Kidney (tissue), 14 donors: ENCODE results near the gene UAP1L1. TPM values are rescaled to one million over a fixed set of nuclear protein-coding genes. Genes with fewer than 3 reads are reported as not detected.

ENCODE experiments used
- DNase-seq, 5 donors: peaks; one replicate each; pipeline ENCODE4 v3.0.0-alpha.2; 2013 to 2020
- FAIRE-seq: peaks from 2 replicates; lab custom pipeline; 2012; peaks lifted over from hg19 to GRCh38; lab: Jason Lieb, UNC
- H3K27ac ChIP-seq, 2 donors: one replicate each; pipeline ENCODE4 v1.7.0; 2013; ENCODE audit warnings: low read depth in 2 of 2, low read length in 2 of 2, inconsistent platforms in 1 of 2
- H3K27me3 ChIP-seq: one replicate; pipeline ENCODE4 v1.7.1; 2013; ENCODE audit warnings: low read length, inconsistent platforms; ENCODE audit not compliant: control insufficient read depth, insufficient read depth
- H3K36me3 ChIP-seq, 3 donors: one replicate each; pipeline versions ENCODE4 v1.7.0 to v1.7.1; 2013; ENCODE audit warnings: low read length in 3 of 3, control low read depth in 1 of 3, inconsistent platforms in 1 of 3; ENCODE audit not compliant: insufficient read depth in 3 of 3, control insufficient read depth in 2 of 3
- H3K4me1 ChIP-seq, 3 donors: one replicate each; pipeline versions ENCODE4 v1.7.0 to v1.7.1; 2013; ENCODE audit warnings: low read length in 3 of 3, inconsistent platforms in 1 of 3, low read depth in 1 of 3; ENCODE audit not compliant: control insufficient read depth in 2 of 3, insufficient read depth in 2 of 3
- H3K4me3 ChIP-seq, 3 donors: one replicate each; pipeline versions ENCODE4 v1.7.0 to v1.8.1; 2013; ENCODE audit warnings: low read length in 3 of 3, control low read depth in 1 of 3, inconsistent platforms in 1 of 3
- H3K9ac ChIP-seq, 3 donors: one replicate each; pipeline versions ENCODE4 v1.7.0 to v1.7.1; 2013; ENCODE audit warnings: low read length in 3 of 3, control low read depth in 1 of 3, inconsistent platforms in 1 of 3
- H3K9me3 ChIP-seq, 3 donors: one replicate each; pipeline versions ENCODE4 v1.7.0 to v1.7.1; 2013; ENCODE audit warnings: low read length in 3 of 3, control low read depth in 1 of 3, inconsistent platforms in 1 of 3; ENCODE audit not compliant: control insufficient read depth in 2 of 3, insufficient read depth in 1 of 3
- intact Hi-C: fragments of 100-400 bp; cut with DNase I; formaldehyde crosslinking; loops from one replicate; pipeline ENCODE4 v1.11.1; 2022
- polyA plus RNA-seq: library from polyadenylated mRNA; stranded (reverse); fragments of 350-450 nt; fragmentation: Illumina TruSeq; extraction: RNeasy Lipid Tissue Mini Kit (QIAGEN cat#74804); gene quantifications from one replicate; pipeline ENCODE4 v1.2.3, GENCODE V29; 2014; ENCODE audit warnings: low read depth, low replicate concordance; ENCODE audit not compliant: insufficient read depth
- total RNA-seq: library from RNA; stranded (reverse); fragmentation: NEBNext Ultra II Directional; extraction: Animal tissue kit (Norgen Biotek cat#: 25700); gene quantifications from one replicate; pipeline ENCODE4 v1.2.1, GENCODE V29; 2021
- TF ChIP-seq, protein P1 (sequence below): IDR thresholded peaks from 3 replicates; pipeline ENCODE4 v1.5.1; 2012; ENCODE audit warnings: mild to moderate bottlenecking, moderate library complexity, borderline replicate concordance; ENCODE audit not compliant: insufficient read depth; ENCODE audit errors: extremely low read depth
- donor health status: control.
- donor health status: control.
- donor health status: control.
- donor health status: control.
- donor health status: control.
- donor health status: DM: yes; HTN: yes; CAD: no.
- donor health status: Normal renal cell carcinoma (clear cell type).

The UAP1L1 gene
- total and polyA plus RNA-seq, 2 donors from 2014 or later: 12.7 to 14.4 TPM

DNA sequence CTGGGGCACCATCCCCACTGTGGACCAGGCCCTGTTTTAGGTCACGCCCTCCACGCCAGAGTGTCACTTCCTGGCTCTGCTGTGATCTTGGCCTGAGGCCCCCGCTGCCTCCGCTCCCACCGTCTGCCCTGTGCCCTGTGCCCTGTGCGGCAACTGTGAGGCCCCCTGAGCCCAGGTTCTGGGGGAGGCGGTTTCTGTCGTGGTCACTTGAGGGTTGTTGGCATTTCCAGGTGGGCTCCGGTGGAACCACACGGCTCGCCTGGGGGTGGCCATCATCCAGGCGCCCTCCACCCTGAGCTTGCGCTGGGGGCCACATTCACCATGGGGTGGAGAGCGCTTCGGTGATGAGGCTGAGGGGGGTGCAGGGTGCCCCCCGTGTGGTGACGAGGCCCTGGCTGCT is 30.7 kb downstream of the UAP1L1 start:
- intact Hi-C loops: no loop called here
- Histone ChIP-seq H3K9me3 (no peaks in the 10 kb centered on the region), H3K27me3 (peaks cover 2% of the 10 kb centered on the region), H3K4me3 (no peak overlapping the region), H3K27ac (no peak overlapping the region), H3K9ac (no peak overlapping the region), H3K36me3 (peaks cover 9 to 19% (median 16%) of the 10 kb centered on the region in 3 donors), H3K4me1 (no peaks in the 10 kb centered on the region)
- no peak for DNase-seq
- no peak for FAIRE-seq
- TF ChIP-seq, protein P1, sequence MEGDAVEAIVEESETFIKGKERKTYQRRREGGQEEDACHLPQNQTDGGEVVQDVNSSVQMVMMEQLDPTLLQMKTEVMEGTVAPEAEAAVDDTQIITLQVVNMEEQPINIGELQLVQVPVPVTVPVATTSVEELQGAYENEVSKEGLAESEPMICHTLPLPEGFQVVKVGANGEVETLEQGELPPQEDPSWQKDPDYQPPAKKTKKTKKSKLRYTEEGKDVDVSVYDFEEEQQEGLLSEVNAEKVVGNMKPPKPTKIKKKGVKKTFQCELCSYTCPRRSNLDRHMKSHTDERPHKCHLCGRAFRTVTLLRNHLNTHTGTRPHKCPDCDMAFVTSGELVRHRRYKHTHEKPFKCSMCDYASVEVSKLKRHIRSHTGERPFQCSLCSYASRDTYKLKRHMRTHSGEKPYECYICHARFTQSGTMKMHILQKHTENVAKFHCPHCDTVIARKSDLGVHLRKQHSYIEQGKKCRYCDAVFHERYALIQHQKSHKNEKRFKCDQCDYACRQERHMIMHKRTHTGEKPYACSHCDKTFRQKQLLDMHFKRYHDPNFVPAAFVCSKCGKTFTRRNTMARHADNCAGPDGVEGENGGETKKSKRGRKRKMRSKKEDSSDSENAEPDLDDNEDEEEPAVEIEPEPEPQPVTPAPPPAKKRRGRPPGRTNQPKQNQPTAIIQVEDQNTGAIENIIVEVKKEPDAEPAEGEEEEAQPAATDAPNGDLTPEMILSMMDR: no peak

DNA sequence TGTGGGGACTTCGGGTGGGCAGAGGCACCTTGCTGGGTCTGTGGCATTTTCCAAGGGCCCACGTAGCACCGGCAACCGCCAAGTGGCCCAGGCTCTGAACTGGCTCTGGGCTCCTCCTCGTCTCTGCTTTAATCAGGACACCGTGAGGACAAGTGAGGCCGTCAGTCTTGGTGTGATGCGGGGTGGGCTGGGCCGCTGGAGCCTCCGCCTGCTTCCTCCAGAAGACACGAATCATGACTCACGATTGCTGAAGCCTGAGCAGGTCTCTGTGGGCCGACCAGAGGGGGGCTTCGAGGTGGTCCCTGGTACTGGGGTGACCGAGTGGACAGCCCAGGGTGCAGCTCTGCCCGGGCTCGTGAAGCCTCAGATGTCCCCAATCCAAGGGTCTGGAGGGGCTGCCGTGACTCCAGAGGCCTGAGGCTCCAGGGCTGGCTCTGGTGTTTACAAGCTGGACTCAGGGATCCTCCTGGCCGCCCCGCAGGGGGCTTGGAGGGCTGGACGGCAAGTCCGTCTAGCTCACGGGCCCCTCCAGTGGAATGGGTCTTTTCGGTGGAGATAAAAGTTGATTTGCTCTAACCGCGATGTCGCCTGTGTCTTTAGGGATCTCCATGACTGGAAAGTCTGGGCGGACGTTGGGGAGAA is 31.4 kb downstream of the UAP1L1 start:
- Histone ChIP-seq H3K9me3 (no peaks in the 10 kb centered on the region), H3K27ac (no peak overlapping the region), H3K9ac (no peak overlapping the region), H3K4me3 (no peak overlapping the region), H3K4me1 (no peaks in the 10 kb centered on the region), H3K27me3 (peaks cover 6% of the 10 kb centered on the region), H3K36me3 (peaks cover 3 to 12% (median 9%) of the 10 kb centered on the region in 3 donors)
- FAIRE-seq (no peak), DNase-seq (no peak)
- TF ChIP-seq, protein P1: no peak
- intact Hi-C loops: no loop called here

DNA sequence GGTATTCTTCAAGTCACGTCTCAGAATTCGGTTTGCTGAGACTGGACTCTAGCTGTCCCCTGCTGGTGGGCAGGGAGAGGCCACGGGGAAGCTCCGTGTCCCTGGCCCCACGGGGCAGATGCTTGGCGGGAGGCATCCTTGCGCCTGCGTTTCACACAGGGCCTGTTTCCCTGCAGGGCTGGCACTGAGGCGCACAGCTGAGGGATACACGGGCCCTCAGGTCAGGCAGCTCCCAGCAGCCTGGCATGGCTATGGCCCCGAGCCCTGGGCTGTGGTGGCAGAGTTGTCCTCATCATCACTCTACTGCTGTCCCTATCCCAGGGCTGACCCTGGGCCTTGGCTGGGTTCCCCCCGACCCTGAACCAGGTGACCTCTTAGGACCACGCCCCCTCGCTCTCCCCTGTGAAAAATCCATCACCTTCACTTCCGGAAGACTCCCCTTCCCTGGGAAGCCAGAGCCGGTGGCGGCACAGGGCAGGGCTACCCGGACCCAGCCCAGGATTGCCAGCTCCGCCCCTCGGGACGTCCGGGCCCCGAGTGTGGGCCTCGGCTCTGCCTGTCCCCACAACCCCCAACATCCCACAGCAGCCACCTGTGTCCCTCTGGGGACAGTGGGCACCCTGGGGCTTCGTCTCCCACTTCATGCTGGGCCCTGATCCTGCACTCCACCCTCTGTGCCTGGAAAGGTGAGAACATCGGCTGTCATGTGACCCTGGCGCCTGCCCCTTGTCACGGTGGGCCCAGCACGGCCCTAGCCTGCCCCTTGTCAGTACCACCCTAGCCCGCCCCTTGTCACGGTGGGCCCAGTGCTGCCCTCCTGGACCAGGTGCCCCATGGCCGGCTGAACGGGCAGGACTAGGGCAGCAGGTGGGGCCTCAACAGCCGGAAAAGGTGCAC is 32.2 kb downstream of the UAP1L1 start:
- no peak overlapping the region for H3K27ac ChIP-seq
- H3K36me3 ChIP-seq: peaks cover 0 to 7% (median 6%) of the 10 kb centered on the region in 3 donors
- DNase-seq: no peak

More for the DNA sequence above, 32.2 kb downstream of the UAP1L1 start:
- Histone ChIP-seq H3K9me3 (no peaks in the 10 kb centered on the region), H3K9ac (no peak overlapping the region), H3K27me3 (peaks cover 6% of the 10 kb centered on the region), H3K4me1 (no peaks in the 10 kb centered on the region), H3K4me3 (no peak overlapping the region)
- intact Hi-C loops: loop anchor here (10.0 kb wide), 1 partner anchor 125 kb away; the partner anchor contains the start of gene SLC34A3
- TF ChIP-seq, protein P1: no peak
- no peak for FAIRE-seq
